ENCODE measurements around the gene PPARA. TPM values are rescaled to one million over a fixed set of nuclear protein-coding genes. Genes with fewer than 3 reads are reported as not detected.

Gene PPARA
- total RNA-seq, 1 experiment from 2014 or later, result 14.5 TPM

DNA sequence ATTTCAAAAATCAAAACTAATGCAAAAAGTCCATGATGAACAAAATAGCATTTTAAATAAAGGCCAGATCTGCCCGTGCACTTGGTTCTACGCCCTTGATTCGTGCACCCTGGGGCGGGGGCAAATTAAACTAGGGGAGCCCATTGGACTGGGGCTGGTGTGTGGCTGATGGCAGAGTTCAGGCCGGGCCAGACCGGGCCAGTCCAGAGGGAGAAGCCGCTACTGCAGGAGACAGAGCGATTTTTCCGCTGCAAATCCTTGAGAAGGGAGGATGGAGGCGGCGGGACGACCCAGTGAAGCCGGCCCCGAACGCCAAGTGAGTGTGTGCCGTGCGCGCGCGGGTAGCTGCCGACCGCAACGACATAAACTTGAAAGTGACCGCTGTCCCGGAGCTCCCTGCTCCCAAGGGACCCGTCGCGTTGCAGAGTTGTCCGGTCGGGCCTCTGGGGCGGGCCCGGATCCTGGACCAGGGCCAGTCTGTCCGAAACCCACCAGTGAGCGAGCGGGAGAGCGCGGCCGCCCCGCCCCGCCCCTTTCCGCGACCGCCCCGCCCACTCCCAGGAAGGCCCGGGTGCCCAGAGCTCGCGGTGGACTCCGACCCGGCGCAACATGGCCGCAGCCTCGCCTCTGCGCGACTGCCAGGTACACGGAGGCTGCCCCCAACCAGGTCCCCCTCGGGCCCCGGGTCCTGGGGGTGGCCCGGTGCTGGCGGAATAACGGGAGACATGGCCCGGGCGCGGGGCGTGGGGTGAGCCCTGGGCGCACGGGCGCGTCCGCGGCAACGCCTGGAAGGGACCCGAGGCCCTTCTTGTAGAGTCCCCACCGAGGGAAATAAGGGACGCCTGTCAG, 117.3 kb downstream of the PPARA start, which contains the start of gene TTC38 (continued):
- TF ChIP-seq CEBPB (IDR thresholded peaks at IDR 0.05; ENCODE audit: low read depth) (no peak), MAX (IDR thresholded peaks at IDR 0.05) (peak; percentile 40; the same call in 1 of the 2 replicates), JUND (IDR thresholded peaks at IDR 0.05) (no peak), SP1 (IDR thresholded peaks at IDR 0.05; ENCODE audit: low read depth) (peak; percentile 41; the same call in 1 of the 2 replicates), EZH2 (IDR thresholded peaks at IDR 0.05) (no peak)

DNA sequence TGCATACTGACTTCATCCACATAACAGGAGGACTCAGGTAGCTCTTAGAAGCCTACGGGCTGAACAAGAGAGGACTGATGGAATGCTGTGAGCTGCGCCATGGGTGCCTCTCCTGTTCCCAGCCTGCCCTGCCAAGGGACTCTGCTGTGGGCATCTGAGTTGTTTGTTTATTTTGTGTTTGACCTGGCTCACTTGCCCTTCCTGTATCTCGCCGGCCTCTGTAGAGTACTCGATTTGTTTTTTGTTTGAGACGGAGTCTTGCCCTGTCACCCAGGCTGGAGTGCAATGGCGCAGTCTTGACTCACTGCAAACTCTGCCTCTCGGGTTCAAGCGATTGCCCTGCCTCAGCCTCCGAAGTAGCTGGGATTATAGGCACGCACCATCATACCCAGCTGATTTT, 119.2 kb downstream of the PPARA start:
- Histone ChIP-seq H3K36me3 (ENCODE audit: control insufficient read depth in 1 of 2, insufficient read depth in 2 of 2, low read length in 2 of 2) (peaks cover 4 to 16% of the 10 kb centered on the region in 2 experiments; a peak in 3 of 4 replicates), H3K27me3 (ENCODE audit: insufficient read depth, low read length) (no peaks in the 10 kb centered on the region), H3K9ac (ENCODE audit: low read length) (no peak overlapping the region), H3K79me2 (ENCODE audit: insufficient read depth, low read length) (peaks cover 4% of the 10 kb centered on the region; the same call in 1 of the 2 replicates), H4K20me1 (ENCODE audit: insufficient read depth) (no peaks in the 10 kb centered on the region), H3K9me2 (ENCODE audit: insufficient read depth) (no peaks in the 10 kb centered on the region), H3K9me3 (ENCODE audit: control insufficient read depth in 1 of 2, insufficient read depth in 1 of 2, low read depth in 1 of 2, low read length in 2 of 2) (no peaks in the 10 kb centered on the region), H3K4me1 (ENCODE audit: control insufficient read depth in 1 of 2, insufficient read depth in 2 of 2, low read length in 2 of 2) (peaks cover 8 to 25% of the 10 kb centered on the region in 2 experiments), H2AFZ (ENCODE audit: low read depth, low read length, poor library complexity, severe bottlenecking) (no peak overlapping the region), H3K4me2 (ENCODE audit: low read length) (0 out of 2 replicates have a peak overlapping the region, but pooled peaks have one; percentile 81), H3K27ac (ENCODE audit: low read depth, low read length) (no peak overlapping the region), H3K4me3 (replicated peaks in 1 of 2; ENCODE audit: low read depth in 1 of 2, low read length in 2 of 2) (no peak overlapping the region)
- ChIA-PET CTCF (interaction anchor here (0.6 kb wide), 1 partner anchor 292 kb away, joined by 3 read pairs; the partner anchor contains the start of gene WNT7B), POLR2A (interaction anchor here (1.6 kb wide), 1 partner anchor 27 kb away, joined by 4 read pairs; the partner anchor contains the start of gene GTSE1), RAD21 (ENCODE audit: low non-redundant PET in 1 of 2, low total read pairs in 2 of 2, uncharacterized antibody in 2 of 2, unreplicated experiment in 2 of 2) (no interaction called here)
- intact Hi-C loops (cut with micrococcal nuclease), result no loop called here
- DNase-seq (ENCODE audit: low read depth, low spot score) (no peak), ATAC-seq (no peak)
- no TSS peak for BruUV-seq (replicated peaks)
- TF ChIP-seq SRF (IDR thresholded peaks at IDR 0.05; ENCODE audit: low read depth) (no peak), POLR2A (IDR thresholded peaks at IDR 0.05; ENCODE audit: borderline replicate concordance, extremely low read depth, insufficient read depth, insufficient read length) (no peak), CEBPB (IDR thresholded peaks at IDR 0.05; ENCODE audit: low read depth) (no peak), RAD21 (IDR thresholded peaks at IDR 0.05; ENCODE audit: low read depth) (no peak), MAX (IDR thresholded peaks at IDR 0.05) (no peak), TCF7L2 (IDR thresholded peaks at IDR 0.05; ENCODE audit: borderline replicate concordance, extremely low read depth, insufficient read depth, insufficient read length) (no peak), JUND (IDR thresholded peaks at IDR 0.05) (no peak), FOSL1 (IDR thresholded peaks at IDR 0.05; ENCODE audit: low read depth) (no peak), SP1 (IDR thresholded peaks at IDR 0.05; ENCODE audit: low read depth) (no peak), SIN3A (IDR thresholded peaks at IDR 0.05; ENCODE audit: low read depth) (no peak), ZFX (IDR thresholded peaks at IDR 0.05) (no peak), EZH2phosphoT487 (IDR thresholded peaks at IDR 0.05; ENCODE audit: borderline replicate concordance) (no peak), YY1 (IDR thresholded peaks at IDR 0.05; ENCODE audit: extremely low read depth, insufficient replicate concordance, low read depth, low read length) (no peak), ZNF274 (IDR thresholded peaks at IDR 0.05; ENCODE audit: low read depth, low read length) (no peak), CBX3 (IDR thresholded peaks at IDR 0.05; ENCODE audit: low read depth) (no peak), EZH2 (IDR thresholded peaks at IDR 0.05) (no peak), ATF3 (IDR thresholded peaks at IDR 0.05) (no peak), ELF1 (IDR thresholded peaks at IDR 0.05; ENCODE audit: borderline replicate concordance, low read depth) (no peak)
- TF ChIP-seq, protein P1, sequence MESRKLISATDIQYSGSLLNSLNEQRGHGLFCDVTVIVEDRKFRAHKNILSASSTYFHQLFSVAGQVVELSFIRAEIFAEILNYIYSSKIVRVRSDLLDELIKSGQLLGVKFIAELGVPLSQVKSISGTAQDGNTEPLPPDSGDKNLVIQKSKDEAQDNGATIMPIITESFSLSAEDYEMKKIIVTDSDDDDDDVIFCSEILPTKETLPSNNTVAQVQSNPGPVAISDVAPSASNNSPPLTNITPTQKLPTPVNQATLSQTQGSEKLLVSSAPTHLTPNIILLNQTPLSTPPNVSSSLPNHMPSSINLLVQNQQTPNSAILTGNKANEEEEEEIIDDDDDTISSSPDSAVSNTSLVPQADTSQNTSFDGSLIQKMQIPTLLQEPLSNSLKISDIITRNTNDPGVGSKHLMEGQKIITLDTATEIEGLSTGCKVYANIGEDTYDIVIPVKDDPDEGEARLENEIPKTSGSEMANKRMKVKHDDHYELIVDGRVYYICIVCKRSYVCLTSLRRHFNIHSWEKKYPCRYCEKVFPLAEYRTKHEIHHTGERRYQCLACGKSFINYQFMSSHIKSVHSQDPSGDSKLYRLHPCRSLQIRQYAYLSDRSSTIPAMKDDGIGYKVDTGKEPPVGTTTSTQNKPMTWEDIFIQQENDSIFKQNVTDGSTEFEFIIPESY (IDR thresholded peaks at IDR 0.05; ENCODE audit: extremely low read depth, insufficient replicate concordance, low read length), result no peak
